GM23338 (cell line): ENCODE data around the gene CHD2. TPM values are rescaled to one million over a fixed set of nuclear protein-coding genes. Genes with fewer than 3 reads are reported as not detected.

ENCODE experiments used
- ATAC-seq: fragments of 200-7000 bp; cut with Tn5 transposase; 3 replicates; pipeline ENCODE4 v1.9.1; 2020
- DNase-seq: peaks from one replicate; pipeline ENCODE4 v3.0.0-alpha.2; 2015; ENCODE audit warnings: low spot score
- H2AFZ ChIP-seq: fragments of 200-600 bp; sonication (generic); 2 replicates; pipeline ENCODE4 v1.8.0; 2016; ENCODE audit warnings: antibody characterized with exemption, mild to moderate bottlenecking, moderate library complexity
- H3F3A ChIP-seq: fragments of 200-600 bp; sonication (generic); replicated peaks from 2 replicates; pipeline ENCODE4 v1.8.0; 2017; ENCODE audit warnings: antibody characterized with exemption, mixed run types, low read depth
- H3K27ac ChIP-seq: fragments of 200-600 bp; sonication (generic); 2 replicates; pipeline ENCODE4 v1.6.1; 2016; ENCODE audit warnings: low read depth
- H3K27me3 ChIP-seq: fragments of 200-600 bp; sonication (generic); 2 replicates; pipeline ENCODE4 v1.8.0; 2016; ENCODE audit warnings: mild to moderate bottlenecking, mixed run types, moderate library complexity; ENCODE audit not compliant: insufficient read depth
- H3K36me3 ChIP-seq: fragments of 200-600 bp; sonication (generic); 2 replicates; pipeline ENCODE4 v1.8.0; 2016; ENCODE audit warnings: mild to moderate bottlenecking; ENCODE audit not compliant: insufficient read depth
- H3K4me1 ChIP-seq: fragments of 200-600 bp; sonication (generic); 2 replicates; pipeline ENCODE4 v1.8.0; 2016; ENCODE audit warnings: mild to moderate bottlenecking, moderate library complexity; ENCODE audit not compliant: insufficient read depth
- H3K4me2 ChIP-seq: fragments of 200-600 bp; sonication (generic); 2 replicates; pipeline ENCODE4 v1.7.1; 2017; ENCODE audit warnings: mixed run types
- H3K4me3 ChIP-seq: fragments of 200-600 bp; sonication (generic); 2 replicates; pipeline ENCODE4 v1.6.1; 2016; ENCODE audit warnings: mixed run types
- H3K79me2 ChIP-seq: fragments of 200-600 bp; sonication (generic); replicated peaks from 2 replicates; pipeline ENCODE4 v1.8.0; 2017; ENCODE audit warnings: mild to moderate bottlenecking; ENCODE audit not compliant: insufficient read depth
- H3K9me2 ChIP-seq: fragments of 200-600 bp; sonication (generic); 2 replicates; pipeline ENCODE4 v1.8.0; 2017; ENCODE audit not compliant: insufficient read depth
- H4K20me1 ChIP-seq: fragments of 200-600 bp; sonication (generic); replicated peaks from 2 replicates; pipeline ENCODE4 v1.8.0; 2017; ENCODE audit warnings: mild to moderate bottlenecking; ENCODE audit not compliant: insufficient read depth
- H3K27ac Mint-ChIP-seq: 2 replicates; pipeline ENCODE4 v1.8.0; 2020; ENCODE audit warnings: inconsistent platforms, mild to moderate bottlenecking, moderate library complexity, mixed read lengths
- H3K27me3 Mint-ChIP-seq: 3 replicates; pipeline ENCODE4 v1.8.0; 2022; ENCODE audit warnings: low read depth, mild to moderate bottlenecking, moderate library complexity, mixed read lengths, inconsistent platforms; ENCODE audit not compliant: insufficient read depth, poor library complexity
- H3K36me3 Mint-ChIP-seq: 3 replicates; pipeline ENCODE4 v1.8.0; 2021; ENCODE audit warnings: low read depth, mild to moderate bottlenecking, inconsistent platforms, moderate library complexity, mixed read lengths
- H3K4me1 Mint-ChIP-seq: 3 replicates; pipeline ENCODE4 v1.8.0; 2020; ENCODE audit warnings: mild to moderate bottlenecking, inconsistent platforms, mixed read lengths
- H3K4me3 Mint-ChIP-seq: 3 replicates; pipeline ENCODE4 v1.8.0; 2021; ENCODE audit warnings: moderate library complexity, mild to moderate bottlenecking, inconsistent platforms, mixed read lengths
- H3K9me3 Mint-ChIP-seq: 3 replicates; pipeline ENCODE4 v1.8.0; 2020; ENCODE audit warnings: moderate library complexity, mild to moderate bottlenecking, inconsistent platforms, mixed read lengths
- CREB1 ChIP-seq: fragments of 250-450 bp; sonication (Bioruptor Pico); IDR thresholded peaks from 2 replicates; pipeline ENCODE4 v1.5.0; 2020; ENCODE audit warnings: low read depth, mild to moderate bottlenecking, moderate library complexity
- EZH2 ChIP-seq: fragments of 200-600 bp; sonication (generic); IDR thresholded peaks from one replicate; pipeline ENCODE4 v1.8.0; 2017; ENCODE audit warnings: antibody characterized with exemption, mild to moderate bottlenecking, low read depth; ENCODE audit not compliant: unreplicated experiment
- EZH2phosphoT487 ChIP-seq: fragments of 200-600 bp; sonication (generic); IDR thresholded peaks from one replicate; pipeline ENCODE4 v1.8.1; 2018; ENCODE audit warnings: antibody characterized with exemption; ENCODE audit not compliant: unreplicated experiment
- JUNB ChIP-seq: IDR thresholded peaks from one replicate; pipeline ENCODE4 v1.6.1; 2016; ENCODE audit warnings: antibody characterized with exemption; ENCODE audit not compliant: unreplicated experiment
- NANOG ChIP-seq: IDR thresholded peaks from 2 replicates; pipeline ENCODE4 v1.6.1; 2016; ENCODE audit warnings: antibody characterized with exemption, borderline replicate concordance
- POLR2AphosphoS5 ChIP-seq: IDR thresholded peaks from 2 replicates; pipeline ENCODE4 v1.6.1; 2016; ENCODE audit warnings: antibody characterized with exemption, low read depth
- STAT1 ChIP-seq: IDR thresholded peaks from one replicate; pipeline ENCODE4 v1.6.1; 2016; ENCODE audit warnings: antibody characterized with exemption; ENCODE audit not compliant: unreplicated experiment
- ZNF114 ChIP-seq: fragments of 250-450 bp; sonication (Bioruptor Pico); IDR thresholded peaks from 2 replicates; pipeline ENCODE4 v1.5.0; 2020; ENCODE audit warnings: mild to moderate bottlenecking, moderate library complexity
- ZNF331 ChIP-seq: fragments of 250-450 bp; sonication (Bioruptor Pico); IDR thresholded peaks from 2 replicates; pipeline ENCODE4 v1.5.0; 2020; ENCODE audit warnings: low read depth, mild to moderate bottlenecking, moderate library complexity
- polyA plus RNA-seq: library from polyadenylated mRNA; unstranded; fragments of >200 nt; fragmentation: Nextera tagmentation; extraction: Ambion mirVana; gene quantifications from 2 replicates; pipeline ENCODE4 v1.2.1, GENCODE V29; 2016
- total RNA-seq: library from RNA; depleted of rRNA; stranded (reverse); fragments of >200 nt; shearing (Covaris generic); gene quantifications from 2 replicates; pipeline ENCODE4 v1.2.3, GENCODE V29; 2014
- TF ChIP-seq, protein P1 (sequence below), 2 experiments: fragments of 200-600 bp in 1 of 2; sonication (generic) in 1 of 2; conservative IDR thresholded peaks; 2 replicates each; pipeline versions ENCODE4 v1.5.1 to v1.6.1; 2016 to 2017; ENCODE audit warnings: antibody characterized with exemption in 2 of 2, low read depth in 2 of 2, mild to moderate bottlenecking in 2 of 2, moderate library complexity in 1 of 2
- TF ChIP-seq, protein P2 (sequence below): fragments of 250-450 bp; sonication (Bioruptor Pico); IDR thresholded peaks from 2 replicates; pipeline ENCODE4 v1.5.0; 2020; ENCODE audit warnings: mild to moderate bottlenecking, moderate library complexity
- TF ChIP-seq, protein P3 (sequence below): IDR thresholded peaks from one replicate; pipeline ENCODE4 v1.6.1; 2018; ENCODE audit warnings: antibody characterized with exemption; ENCODE audit not compliant: unreplicated experiment
- TF ChIP-seq, protein P4 (sequence below): IDR thresholded peaks from 2 replicates; pipeline ENCODE4 v1.6.1; 2016; ENCODE audit warnings: antibody characterized with exemption

Gene CHD2
- total and polyA plus RNA-seq, 2 experiments from 2014 or later = 119 to 130 TPM

DNA sequence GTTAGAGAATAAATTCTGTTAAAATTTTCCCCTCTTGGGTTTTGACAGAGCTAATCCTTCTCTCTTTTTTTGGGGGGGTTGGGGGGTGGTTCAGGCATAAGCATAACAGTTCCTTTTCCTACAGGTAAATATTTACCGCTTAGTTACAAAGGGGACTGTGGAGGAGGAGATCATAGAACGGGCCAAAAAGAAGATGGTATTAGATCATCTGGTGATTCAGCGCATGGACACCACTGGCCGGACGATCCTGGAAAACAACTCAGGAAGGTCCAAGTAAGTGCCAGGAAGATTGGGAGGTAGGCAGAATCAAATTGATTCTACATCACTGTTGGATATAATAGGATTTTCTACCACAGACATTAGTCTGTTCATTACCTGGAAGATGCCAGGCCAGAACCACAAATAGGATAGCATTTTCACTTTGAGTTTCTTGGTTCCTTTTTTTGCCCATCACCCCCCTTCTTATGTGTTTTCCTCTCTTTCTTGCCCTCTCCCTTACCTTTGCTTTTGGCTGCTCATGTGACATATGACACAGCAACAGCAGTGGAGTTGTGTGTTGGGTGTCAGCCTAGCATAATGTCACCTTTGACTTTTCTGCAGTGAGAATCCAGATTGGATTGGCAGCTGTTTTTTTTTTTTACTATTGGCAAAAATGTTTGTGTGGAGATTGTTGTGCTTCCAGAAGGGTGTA, 79.0 kb downstream of the CHD2 start:
- Histone ChIP-seq H3K27ac (no peak overlapping the region), H3F3A (peaks cover 6% of the 10 kb centered on the region; the same call in 1 of the 2 replicates), H3K36me3 (peaks cover 79% of the 10 kb centered on the region), H3K79me2 (peaks cover 12% of the 10 kb centered on the region), H3K9me2 (no peaks in the 10 kb centered on the region), H3K4me1 (no peaks in the 10 kb centered on the region), H4K20me1 (peaks cover 6% of the 10 kb centered on the region), H3K4me2 (no peak overlapping the region), H3K4me3 (no peak overlapping the region), H3K27me3 (no peaks in the 10 kb centered on the region), H2AFZ (no peak overlapping the region)
- Mint-ChIP-seq H3K4me3 (no peak overlapping the region), H3K36me3 (peaks cover 56% of the 10 kb centered on the region), H3K27ac (no peak overlapping the region), H3K27me3 (no peaks in the 10 kb centered on the region), H3K4me1 (no peaks in the 10 kb centered on the region), H3K9me3 (no peaks in the 10 kb centered on the region)
- DNase-seq (no peak), ATAC-seq (no peak)
- TF ChIP-seq CREB1 (CRISPR knock-in tag) (no peak), JUNB (no peak), STAT1 (no peak), NANOG (no peak), EZH2phosphoT487 (no peak), POLR2AphosphoS5 (no peak), ZNF331 (CRISPR knock-in tag) (no peak), EZH2 (no peak), ZNF114 (CRISPR knock-in tag) (no peak)
- TF ChIP-seq, protein P1, sequence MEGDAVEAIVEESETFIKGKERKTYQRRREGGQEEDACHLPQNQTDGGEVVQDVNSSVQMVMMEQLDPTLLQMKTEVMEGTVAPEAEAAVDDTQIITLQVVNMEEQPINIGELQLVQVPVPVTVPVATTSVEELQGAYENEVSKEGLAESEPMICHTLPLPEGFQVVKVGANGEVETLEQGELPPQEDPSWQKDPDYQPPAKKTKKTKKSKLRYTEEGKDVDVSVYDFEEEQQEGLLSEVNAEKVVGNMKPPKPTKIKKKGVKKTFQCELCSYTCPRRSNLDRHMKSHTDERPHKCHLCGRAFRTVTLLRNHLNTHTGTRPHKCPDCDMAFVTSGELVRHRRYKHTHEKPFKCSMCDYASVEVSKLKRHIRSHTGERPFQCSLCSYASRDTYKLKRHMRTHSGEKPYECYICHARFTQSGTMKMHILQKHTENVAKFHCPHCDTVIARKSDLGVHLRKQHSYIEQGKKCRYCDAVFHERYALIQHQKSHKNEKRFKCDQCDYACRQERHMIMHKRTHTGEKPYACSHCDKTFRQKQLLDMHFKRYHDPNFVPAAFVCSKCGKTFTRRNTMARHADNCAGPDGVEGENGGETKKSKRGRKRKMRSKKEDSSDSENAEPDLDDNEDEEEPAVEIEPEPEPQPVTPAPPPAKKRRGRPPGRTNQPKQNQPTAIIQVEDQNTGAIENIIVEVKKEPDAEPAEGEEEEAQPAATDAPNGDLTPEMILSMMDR (conservative IDR thresholded peaks at IDR 0.05; ENCODE audit: low read depth in 2 of 2) = no peak
- TF ChIP-seq, protein P2, sequence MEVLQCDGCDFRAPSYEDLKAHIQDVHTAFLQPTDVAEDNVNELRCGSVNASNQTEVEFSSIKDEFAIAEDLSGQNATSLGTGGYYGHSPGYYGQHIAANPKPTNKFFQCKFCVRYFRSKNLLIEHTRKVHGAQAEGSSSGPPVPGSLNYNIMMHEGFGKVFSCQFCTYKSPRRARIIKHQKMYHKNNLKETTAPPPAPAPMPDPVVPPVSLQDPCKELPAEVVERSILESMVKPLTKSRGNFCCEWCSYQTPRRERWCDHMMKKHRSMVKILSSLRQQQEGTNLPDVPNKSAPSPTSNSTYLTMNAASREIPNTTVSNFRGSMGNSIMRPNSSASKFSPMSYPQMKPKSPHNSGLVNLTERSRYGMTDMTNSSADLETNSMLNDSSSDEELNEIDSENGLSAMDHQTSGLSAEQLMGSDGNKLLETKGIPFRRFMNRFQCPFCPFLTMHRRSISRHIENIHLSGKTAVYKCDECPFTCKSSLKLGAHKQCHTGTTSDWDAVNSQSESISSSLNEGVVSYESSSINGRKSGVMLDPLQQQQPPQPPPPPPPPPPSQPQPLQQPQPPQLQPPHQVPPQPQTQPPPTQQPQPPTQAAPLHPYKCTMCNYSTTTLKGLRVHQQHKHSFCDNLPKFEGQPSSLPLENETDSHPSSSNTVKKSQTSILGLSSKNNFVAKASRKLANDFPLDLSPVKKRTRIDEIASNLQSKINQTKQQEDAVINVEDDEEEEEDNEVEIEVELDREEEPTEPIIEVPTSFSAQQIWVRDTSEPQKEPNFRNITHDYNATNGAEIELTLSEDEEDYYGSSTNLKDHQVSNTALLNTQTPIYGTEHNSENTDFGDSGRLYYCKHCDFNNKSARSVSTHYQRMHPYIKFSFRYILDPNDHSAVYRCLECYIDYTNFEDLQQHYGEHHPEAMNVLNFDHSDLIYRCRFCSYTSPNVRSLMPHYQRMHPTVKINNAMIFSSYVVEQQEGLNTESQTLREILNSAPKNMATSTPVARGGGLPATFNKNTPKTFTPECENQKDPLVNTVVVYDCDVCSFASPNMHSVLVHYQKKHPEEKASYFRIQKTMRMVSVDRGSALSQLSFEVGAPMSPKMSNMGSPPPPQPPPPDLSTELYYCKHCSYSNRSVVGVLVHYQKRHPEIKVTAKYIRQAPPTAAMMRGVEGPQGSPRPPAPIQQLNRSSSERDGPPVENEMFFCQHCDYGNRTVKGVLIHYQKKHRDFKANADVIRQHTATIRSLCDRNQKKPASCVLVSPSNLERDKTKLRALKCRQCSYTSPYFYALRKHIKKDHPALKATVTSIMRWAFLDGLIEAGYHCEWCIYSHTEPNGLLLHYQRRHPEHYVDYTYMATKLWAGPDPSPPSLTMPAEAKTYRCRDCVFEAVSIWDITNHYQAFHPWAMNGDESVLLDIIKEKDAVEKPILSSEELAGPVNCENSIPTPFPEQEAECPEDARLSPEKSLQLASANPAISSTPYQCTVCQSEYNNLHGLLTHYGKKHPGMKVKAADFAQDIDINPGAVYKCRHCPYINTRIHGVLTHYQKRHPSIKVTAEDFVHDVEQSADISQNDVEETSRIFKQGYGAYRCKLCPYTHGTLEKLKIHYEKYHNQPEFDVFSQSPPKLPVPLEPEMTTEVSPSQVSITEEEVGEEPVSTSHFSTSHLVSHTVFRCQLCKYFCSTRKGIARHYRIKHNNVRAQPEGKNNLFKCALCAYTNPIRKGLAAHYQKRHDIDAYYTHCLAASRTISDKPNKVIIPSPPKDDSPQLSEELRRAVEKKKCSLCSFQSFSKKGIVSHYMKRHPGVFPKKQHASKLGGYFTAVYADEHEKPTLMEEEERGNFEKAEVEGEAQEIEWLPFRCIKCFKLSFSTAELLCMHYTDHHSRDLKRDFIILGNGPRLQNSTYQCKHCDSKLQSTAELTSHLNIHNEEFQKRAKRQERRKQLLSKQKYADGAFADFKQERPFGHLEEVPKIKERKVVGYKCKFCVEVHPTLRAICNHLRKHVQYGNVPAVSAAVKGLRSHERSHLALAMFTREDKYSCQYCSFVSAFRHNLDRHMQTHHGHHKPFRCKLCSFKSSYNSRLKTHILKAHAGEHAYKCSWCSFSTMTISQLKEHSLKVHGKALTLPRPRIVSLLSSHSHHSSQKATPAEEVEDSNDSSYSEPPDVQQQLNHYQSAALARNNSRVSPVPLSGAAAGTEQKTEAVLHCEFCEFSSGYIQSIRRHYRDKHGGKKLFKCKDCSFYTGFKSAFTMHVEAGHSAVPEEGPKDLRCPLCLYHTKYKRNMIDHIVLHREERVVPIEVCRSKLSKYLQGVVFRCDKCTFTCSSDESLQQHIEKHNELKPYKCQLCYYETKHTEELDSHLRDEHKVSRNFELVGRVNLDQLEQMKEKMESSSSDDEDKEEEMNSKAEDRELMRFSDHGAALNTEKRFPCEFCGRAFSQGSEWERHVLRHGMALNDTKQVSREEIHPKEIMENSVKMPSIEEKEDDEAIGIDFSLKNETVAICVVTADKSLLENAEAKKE (CRISPR knock-in tag) = no peak
- TF ChIP-seq, protein P3, sequence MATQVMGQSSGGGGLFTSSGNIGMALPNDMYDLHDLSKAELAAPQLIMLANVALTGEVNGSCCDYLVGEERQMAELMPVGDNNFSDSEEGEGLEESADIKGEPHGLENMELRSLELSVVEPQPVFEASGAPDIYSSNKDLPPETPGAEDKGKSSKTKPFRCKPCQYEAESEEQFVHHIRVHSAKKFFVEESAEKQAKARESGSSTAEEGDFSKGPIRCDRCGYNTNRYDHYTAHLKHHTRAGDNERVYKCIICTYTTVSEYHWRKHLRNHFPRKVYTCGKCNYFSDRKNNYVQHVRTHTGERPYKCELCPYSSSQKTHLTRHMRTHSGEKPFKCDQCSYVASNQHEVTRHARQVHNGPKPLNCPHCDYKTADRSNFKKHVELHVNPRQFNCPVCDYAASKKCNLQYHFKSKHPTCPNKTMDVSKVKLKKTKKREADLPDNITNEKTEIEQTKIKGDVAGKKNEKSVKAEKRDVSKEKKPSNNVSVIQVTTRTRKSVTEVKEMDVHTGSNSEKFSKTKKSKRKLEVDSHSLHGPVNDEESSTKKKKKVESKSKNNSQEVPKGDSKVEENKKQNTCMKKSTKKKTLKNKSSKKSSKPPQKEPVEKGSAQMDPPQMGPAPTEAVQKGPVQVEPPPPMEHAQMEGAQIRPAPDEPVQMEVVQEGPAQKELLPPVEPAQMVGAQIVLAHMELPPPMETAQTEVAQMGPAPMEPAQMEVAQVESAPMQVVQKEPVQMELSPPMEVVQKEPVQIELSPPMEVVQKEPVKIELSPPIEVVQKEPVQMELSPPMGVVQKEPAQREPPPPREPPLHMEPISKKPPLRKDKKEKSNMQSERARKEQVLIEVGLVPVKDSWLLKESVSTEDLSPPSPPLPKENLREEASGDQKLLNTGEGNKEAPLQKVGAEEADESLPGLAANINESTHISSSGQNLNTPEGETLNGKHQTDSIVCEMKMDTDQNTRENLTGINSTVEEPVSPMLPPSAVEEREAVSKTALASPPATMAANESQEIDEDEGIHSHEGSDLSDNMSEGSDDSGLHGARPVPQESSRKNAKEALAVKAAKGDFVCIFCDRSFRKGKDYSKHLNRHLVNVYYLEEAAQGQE = no peak
- TF ChIP-seq, protein P4, sequence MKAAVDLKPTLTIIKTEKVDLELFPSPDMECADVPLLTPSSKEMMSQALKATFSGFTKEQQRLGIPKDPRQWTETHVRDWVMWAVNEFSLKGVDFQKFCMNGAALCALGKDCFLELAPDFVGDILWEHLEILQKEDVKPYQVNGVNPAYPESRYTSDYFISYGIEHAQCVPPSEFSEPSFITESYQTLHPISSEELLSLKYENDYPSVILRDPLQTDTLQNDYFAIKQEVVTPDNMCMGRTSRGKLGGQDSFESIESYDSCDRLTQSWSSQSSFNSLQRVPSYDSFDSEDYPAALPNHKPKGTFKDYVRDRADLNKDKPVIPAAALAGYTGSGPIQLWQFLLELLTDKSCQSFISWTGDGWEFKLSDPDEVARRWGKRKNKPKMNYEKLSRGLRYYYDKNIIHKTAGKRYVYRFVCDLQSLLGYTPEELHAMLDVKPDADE = no peak
